ENCODE data around the gene TPTE2.
"Not testable (repeated sequence)": the region's sequence is repeated elsewhere in the genome, so short reads cannot be mapped to it uniquely, and the experiment has no call there.

GRCh38 chr13:19412494-19412893 is 148.8 kb downstream of the TPTE2 start:
- TF ChIP-seq, protein P1, sequence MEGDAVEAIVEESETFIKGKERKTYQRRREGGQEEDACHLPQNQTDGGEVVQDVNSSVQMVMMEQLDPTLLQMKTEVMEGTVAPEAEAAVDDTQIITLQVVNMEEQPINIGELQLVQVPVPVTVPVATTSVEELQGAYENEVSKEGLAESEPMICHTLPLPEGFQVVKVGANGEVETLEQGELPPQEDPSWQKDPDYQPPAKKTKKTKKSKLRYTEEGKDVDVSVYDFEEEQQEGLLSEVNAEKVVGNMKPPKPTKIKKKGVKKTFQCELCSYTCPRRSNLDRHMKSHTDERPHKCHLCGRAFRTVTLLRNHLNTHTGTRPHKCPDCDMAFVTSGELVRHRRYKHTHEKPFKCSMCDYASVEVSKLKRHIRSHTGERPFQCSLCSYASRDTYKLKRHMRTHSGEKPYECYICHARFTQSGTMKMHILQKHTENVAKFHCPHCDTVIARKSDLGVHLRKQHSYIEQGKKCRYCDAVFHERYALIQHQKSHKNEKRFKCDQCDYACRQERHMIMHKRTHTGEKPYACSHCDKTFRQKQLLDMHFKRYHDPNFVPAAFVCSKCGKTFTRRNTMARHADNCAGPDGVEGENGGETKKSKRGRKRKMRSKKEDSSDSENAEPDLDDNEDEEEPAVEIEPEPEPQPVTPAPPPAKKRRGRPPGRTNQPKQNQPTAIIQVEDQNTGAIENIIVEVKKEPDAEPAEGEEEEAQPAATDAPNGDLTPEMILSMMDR (optimal IDR thresholded peaks at IDR 0.05 in 1 of 3, IDR thresholded peaks at IDR 0.05 in 1 of 3, conservative IDR thresholded peaks at IDR 0.05 in 1 of 3; ENCODE audit: extremely low read depth in 1 of 3, insufficient read depth in 2 of 3, low read length in 3 of 3) = not testable (repeated sequence)
- TF ChIP-seq EZH2 (IDR thresholded peaks at IDR 0.05; ENCODE audit: low read length) = not testable (repeated sequence)

All from keratinocyte (primary cell).